Calu3 (cell line): Measurements from ENCODE around the gene SLC25A29. TPM values are rescaled to one million over a fixed set of nuclear protein-coding genes. Genes with fewer than 3 reads are reported as not detected.
"Not testable (repeated sequence)": the region's sequence is repeated elsewhere in the genome, so short reads cannot be mapped to it uniquely, and the experiment has no call there.

ENCODE experiments used
- BruUV-seq: library from RNA; stranded (reverse); fragments of 400-500 nt; replicated peaks from 2 replicates; lab custom pipeline; 2021; lab: Mats Ljungman, UMichigan
- CTCF ChIA-PET: fragments of 300-600 bp; sonication (Branson Sonifier 250); formaldehyde crosslinking; loops from one replicate; lab custom pipeline; 2022; ENCODE audit warnings: antibody characterized with exemption; lab: Charles Lee
- DNase-seq: peaks from one replicate; pipeline ENCODE4 v3.0.0; 2022
- H3K27ac Mint-ChIP-seq: one replicate; pipeline ENCODE4 v1.8.0; 2022; ENCODE audit warnings: mixed read lengths; ENCODE audit not compliant: unreplicated experiment
- H3K27me3 Mint-ChIP-seq: one replicate; pipeline ENCODE4 v1.8.0; 2022; ENCODE audit warnings: mixed read lengths; ENCODE audit not compliant: unreplicated experiment
- H3K36me3 Mint-ChIP-seq: one replicate; pipeline ENCODE4 v1.8.0; 2022; ENCODE audit warnings: mild to moderate bottlenecking, moderate library complexity, mixed read lengths; ENCODE audit not compliant: insufficient read depth, unreplicated experiment
- H3K4me1 Mint-ChIP-seq: one replicate; pipeline ENCODE4 v1.8.0; 2022; ENCODE audit warnings: mild to moderate bottlenecking, low read depth, mixed read lengths; ENCODE audit not compliant: unreplicated experiment
- H3K4me3 Mint-ChIP-seq: one replicate; pipeline ENCODE4 v1.8.0; 2022; ENCODE audit warnings: mild to moderate bottlenecking, low read depth, moderate library complexity, mixed read lengths; ENCODE audit not compliant: unreplicated experiment
- H3K9me3 Mint-ChIP-seq: one replicate; pipeline ENCODE4 v1.8.0; 2022; ENCODE audit warnings: low read depth, mixed read lengths; ENCODE audit not compliant: unreplicated experiment
- intact Hi-C: fragments of 100-400 bp; cut with micrococcal nuclease; formaldehyde crosslinking; loops from one replicate; pipeline ENCODE4 v1.10.0; 2022; ENCODE audit not compliant: unreplicated experiment
- total RNA-seq: library from RNA; stranded (reverse); gene quantifications from 2 replicates; pipeline ENCODE4 v1.2.3, GENCODE V29; 2022
- TF ChIP-seq, protein P1 (sequence below): fragments of 200-600 bp; IDR thresholded peaks from one replicate; pipeline ENCODE4 v1.8.0; 2022; ENCODE audit warnings: antibody characterized with exemption; ENCODE audit not compliant: unreplicated experiment

The SLC25A29 gene
- total RNA-seq, 1 experiment from 2014 or later = 68.4 TPM

DNA sequence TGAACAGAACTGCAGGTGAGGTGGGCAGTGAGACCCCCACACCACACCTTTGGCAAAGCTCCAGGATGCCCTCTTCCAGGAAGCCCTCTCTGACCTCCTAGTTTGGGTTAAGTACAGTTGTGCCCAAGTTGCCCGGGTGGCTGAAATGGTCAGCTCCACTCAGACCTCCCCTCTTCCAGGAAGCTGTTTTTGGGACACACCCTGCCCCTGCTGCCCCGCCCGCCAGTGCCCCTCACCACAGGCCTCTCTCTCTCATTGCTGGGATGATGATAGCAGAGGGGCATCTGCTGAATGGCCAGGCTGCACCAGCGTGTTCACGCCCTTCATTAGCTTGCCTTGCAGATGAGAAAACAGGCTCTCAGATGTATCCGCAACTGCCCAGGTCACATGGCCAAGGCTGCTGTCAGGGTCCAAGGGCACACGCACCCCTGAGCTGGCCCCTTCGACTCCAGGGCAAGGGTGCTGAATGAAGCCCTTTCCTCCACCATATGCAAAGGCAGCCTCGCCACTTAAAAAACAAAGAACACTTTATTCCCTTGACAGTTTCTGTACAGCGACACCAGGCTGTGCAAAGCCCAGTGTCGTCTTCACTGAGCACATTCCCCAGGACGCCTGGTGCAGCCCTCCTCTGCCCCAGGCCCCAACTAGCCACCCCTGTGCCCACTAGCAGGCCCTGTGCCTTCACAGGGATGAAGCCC, 15.5 kb downstream of the SLC25A29 start:
- no peak for DNase-seq
- no peaks in the 10 kb centered on the region for H3K9me3 Mint-ChIP-seq
- H3K27me3 Mint-ChIP-seq = no peaks in the 10 kb centered on the region
- CTCF ChIA-PET = interaction anchor here (0.6 to 0.9 kb wide), 2 partner anchors 8 to 9 kb away, joined by 3 to 4 read pairs; no protein-coding TSS in a partner anchor
- BruUV-seq = no TSS peak
- peaks cover 7% of the 10 kb centered on the region for H3K4me1 Mint-ChIP-seq
- peaks cover 10% of the 10 kb centered on the region for H3K36me3 Mint-ChIP-seq
- no peak overlapping the region for H3K27ac Mint-ChIP-seq
- no peak overlapping the region for H3K4me3 Mint-ChIP-seq
- TF ChIP-seq, protein P1, sequence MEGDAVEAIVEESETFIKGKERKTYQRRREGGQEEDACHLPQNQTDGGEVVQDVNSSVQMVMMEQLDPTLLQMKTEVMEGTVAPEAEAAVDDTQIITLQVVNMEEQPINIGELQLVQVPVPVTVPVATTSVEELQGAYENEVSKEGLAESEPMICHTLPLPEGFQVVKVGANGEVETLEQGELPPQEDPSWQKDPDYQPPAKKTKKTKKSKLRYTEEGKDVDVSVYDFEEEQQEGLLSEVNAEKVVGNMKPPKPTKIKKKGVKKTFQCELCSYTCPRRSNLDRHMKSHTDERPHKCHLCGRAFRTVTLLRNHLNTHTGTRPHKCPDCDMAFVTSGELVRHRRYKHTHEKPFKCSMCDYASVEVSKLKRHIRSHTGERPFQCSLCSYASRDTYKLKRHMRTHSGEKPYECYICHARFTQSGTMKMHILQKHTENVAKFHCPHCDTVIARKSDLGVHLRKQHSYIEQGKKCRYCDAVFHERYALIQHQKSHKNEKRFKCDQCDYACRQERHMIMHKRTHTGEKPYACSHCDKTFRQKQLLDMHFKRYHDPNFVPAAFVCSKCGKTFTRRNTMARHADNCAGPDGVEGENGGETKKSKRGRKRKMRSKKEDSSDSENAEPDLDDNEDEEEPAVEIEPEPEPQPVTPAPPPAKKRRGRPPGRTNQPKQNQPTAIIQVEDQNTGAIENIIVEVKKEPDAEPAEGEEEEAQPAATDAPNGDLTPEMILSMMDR = no peak
- intact Hi-C loops = no loop called here

DNA sequence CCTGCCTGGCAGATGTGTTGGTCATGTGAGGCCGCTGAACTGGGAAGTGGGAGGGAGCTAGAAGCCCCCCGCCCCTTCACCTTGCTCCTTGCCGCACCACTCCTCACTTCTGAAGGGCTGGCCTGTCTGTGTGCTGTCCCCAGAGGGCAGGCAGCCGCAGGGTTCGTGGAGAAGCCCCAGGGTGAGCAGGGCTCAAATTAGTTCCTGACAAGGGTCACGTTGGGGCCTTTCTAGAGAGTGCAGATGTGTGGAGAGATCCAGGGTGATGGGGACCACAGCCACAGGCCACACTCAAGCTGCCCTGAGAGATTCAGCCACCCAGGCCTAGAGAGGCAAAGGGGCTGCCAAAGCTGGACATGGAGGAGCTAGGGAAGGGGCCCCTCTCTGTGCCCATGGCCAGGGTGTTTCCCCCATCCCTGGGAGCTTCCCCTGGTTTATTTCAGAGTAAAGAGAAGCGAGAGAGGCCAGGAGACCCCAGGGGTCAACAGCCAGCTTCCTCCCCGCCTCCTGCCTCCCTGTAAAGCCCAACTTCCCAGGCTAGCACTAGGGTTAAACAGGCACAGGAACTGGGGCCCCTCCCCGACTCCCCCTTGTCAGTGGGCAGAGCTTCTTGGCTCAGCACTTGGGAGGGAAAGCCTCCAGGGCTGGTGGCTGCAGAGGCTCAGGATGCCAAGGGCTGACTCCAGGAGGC, 16.2 kb downstream of the SLC25A29 start:
- H3K36me3 Mint-ChIP-seq = peaks cover 16% of the 10 kb centered on the region
- TF ChIP-seq, protein P1 = no peak
- CTCF ChIA-PET = interaction anchor here (0.9 kb wide), 1 partner anchor 10 kb away, joined by 3 read pairs; no protein-coding TSS in a partner anchor
- peaks cover 7% of the 10 kb centered on the region for H3K4me1 Mint-ChIP-seq
- no peak for DNase-seq
- no peaks in the 10 kb centered on the region for H3K27me3 Mint-ChIP-seq
- no peak overlapping the region for H3K4me3 Mint-ChIP-seq
- intact Hi-C loops = no loop called here
- no peaks in the 10 kb centered on the region for H3K9me3 Mint-ChIP-seq
- BruUV-seq = no TSS peak
- H3K27ac Mint-ChIP-seq = no peak overlapping the region

DNA sequence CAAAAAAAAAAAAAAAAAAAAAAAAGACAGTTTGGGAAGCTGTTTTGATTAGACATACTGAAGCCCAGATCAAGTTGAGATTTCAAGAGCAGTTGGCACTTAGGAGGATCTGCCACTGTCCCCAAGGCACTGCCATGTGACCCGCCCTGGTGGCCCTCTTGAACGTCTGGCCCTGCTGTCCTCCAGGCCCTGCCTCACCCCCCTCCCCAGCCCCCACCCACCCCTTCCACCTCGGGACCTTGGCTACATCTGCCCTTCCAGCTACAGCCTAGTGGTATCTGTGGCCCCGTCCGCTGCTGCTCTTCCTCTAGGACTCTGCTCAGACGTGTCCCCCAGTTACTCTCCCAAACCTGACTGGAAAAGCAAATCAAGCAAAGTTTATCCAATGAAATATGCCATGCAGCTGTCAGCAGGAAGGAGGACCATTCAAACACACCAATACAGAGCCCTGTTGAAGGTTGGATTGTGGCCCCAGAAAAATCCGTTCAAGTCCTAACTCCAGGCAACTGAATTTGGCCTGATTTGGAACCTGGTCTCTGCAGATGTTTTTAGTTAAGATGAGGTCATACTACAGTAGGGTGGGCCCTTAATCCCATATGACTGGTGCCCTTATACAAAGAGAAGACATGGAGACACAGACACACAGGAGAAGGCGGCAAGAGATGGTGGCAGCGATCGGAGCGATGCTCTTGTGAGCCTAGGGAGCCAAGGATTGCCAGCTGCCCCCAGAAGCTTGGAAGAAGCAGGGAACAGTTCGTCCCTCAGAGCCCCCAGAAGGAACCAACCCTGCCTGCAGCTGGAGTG, 17.7 kb downstream of the SLC25A29 start:
- no peak overlapping the region for H3K27ac Mint-ChIP-seq
- intact Hi-C loops = no loop called here
- no peaks in the 10 kb centered on the region for H3K27me3 Mint-ChIP-seq
- no peaks in the 10 kb centered on the region for H3K9me3 Mint-ChIP-seq
- peaks cover 7% of the 10 kb centered on the region for H3K4me1 Mint-ChIP-seq
- H3K4me3 Mint-ChIP-seq = no peak overlapping the region
- no TSS peak for BruUV-seq
- peaks cover 27% of the 10 kb centered on the region for H3K36me3 Mint-ChIP-seq
- CTCF ChIA-PET = interaction anchor here (0.5 to 0.6 kb wide), 2 partner anchors 74 to 634 kb away, joined by 3 to 4 read pairs; no protein-coding TSS in a partner anchor
- DNase-seq = no peak
- TF ChIP-seq, protein P1 = no peak

GRCh38 chr14:100287998-100288295, 18.3 kb downstream of the SLC25A29 start:
- H3K9me3 Mint-ChIP-seq, H3K4me1 Mint-ChIP-seq, DNase-seq, H3K27me3 Mint-ChIP-seq, BruUV-seq, intact Hi-C loops, H3K4me3 Mint-ChIP-seq, H3K27ac Mint-ChIP-seq: not testable (repeated sequence)
- H3K36me3 Mint-ChIP-seq = peaks cover 27% of the 10 kb centered on the region
- CTCF ChIA-PET = interaction anchor here (0.5 to 0.6 kb wide), 2 partner anchors 74 to 634 kb away, joined by 3 to 4 read pairs; no protein-coding TSS in a partner anchor
